HepG2 (cell line): Measurements from ENCODE around the gene SLF1.

ENCODE experiments used
- EZH2 ChIP-seq: conservative IDR thresholded peaks from 2 replicates; pipeline ENCODE4 v1.6.1; 2012; ENCODE audit warnings: mild to moderate bottlenecking, low read depth, low read length, moderate library complexity
- HMG20B ChIP-seq: conservative IDR thresholded peaks from 2 replicates; pipeline ENCODE4 v1.6.1; 2016; ENCODE audit warnings: missing genetic modification reagents, missing compliant biosample characterization
- NCOA5 ChIP-seq: sonication (generic); formaldehyde crosslinking; IDR thresholded peaks from 2 replicates; pipeline ENCODE4 v1.4.0; 2020; ENCODE audit warnings: missing genetic modification reagents
- RFX1 ChIP-seq: fragments of 450-650 bp; IDR thresholded peaks from 2 replicates; pipeline ENCODE4 v1.6.1; 2017
- RFXAP ChIP-seq: sonication (generic); formaldehyde crosslinking; IDR thresholded peaks from 2 replicates; pipeline ENCODE4 v1.4.0; 2020; ENCODE audit warnings: missing genetic modification reagents, borderline replicate concordance
- TAF1 ChIP-seq: sonication (generic); formaldehyde crosslinking; IDR thresholded peaks from 2 replicates; pipeline ENCODE4 v1.4.0; 2020; ENCODE audit warnings: missing genetic modification reagents
- TF ChIP-seq, protein P1 (sequence below): sonication (generic); formaldehyde crosslinking; IDR thresholded peaks from 2 replicates; pipeline ENCODE4 v1.4.0; 2020; ENCODE audit warnings: missing genetic modification reagents

- no peak for TF ChIP-seq RFXAP
- no peak for TF ChIP-seq HMG20B (CRISPR knock-in tag)
- no peak for TF ChIP-seq NCOA5 (CRISPR knock-in tag)
- TF ChIP-seq EZH2, result no peak
- TF ChIP-seq TAF1 (CRISPR knock-in tag), result no peak
- TF ChIP-seq RFX1, result no peak
- TF ChIP-seq, protein P1, sequence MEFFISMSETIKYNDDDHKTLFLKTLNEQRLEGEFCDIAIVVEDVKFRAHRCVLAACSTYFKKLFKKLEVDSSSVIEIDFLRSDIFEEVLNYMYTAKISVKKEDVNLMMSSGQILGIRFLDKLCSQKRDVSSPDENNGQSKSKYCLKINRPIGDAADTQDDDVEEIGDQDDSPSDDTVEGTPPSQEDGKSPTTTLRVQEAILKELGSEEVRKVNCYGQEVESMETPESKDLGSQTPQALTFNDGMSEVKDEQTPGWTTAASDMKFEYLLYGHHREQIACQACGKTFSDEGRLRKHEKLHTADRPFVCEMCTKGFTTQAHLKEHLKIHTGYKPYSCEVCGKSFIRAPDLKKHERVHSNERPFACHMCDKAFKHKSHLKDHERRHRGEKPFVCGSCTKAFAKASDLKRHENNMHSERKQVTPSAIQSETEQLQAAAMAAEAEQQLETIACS (CRISPR knock-in tag), result no peak
Measured at GRCh38 chr5:94670726-94671125, 52.3 kb downstream of the SLF1 start.
